Activated CD4-positive, alpha-beta T cell treated with anti-CD3 and anti-CD28 coated beads, Interleukin-10, Interleukin-2, amounts not matched to agents 100 ng/mL and 50 ng/mL, durations not matched to agents 16 hours and 8 hours (primary cell): ENCODE results near the gene CELA3B.
A peak's percentile ranks its signal among the peaks of the same experiment; 100 is the strongest.
"Not testable (repeated sequence)": the region's sequence is repeated elsewhere in the genome, so short reads cannot be mapped to it uniquely, and the experiment has no call there.

ENCODE experiments used
- DNase-seq: peaks from one replicate; pipeline ENCODE4 v3.0.0-alpha.2; 2020

Gene CELA3B

DNA sequence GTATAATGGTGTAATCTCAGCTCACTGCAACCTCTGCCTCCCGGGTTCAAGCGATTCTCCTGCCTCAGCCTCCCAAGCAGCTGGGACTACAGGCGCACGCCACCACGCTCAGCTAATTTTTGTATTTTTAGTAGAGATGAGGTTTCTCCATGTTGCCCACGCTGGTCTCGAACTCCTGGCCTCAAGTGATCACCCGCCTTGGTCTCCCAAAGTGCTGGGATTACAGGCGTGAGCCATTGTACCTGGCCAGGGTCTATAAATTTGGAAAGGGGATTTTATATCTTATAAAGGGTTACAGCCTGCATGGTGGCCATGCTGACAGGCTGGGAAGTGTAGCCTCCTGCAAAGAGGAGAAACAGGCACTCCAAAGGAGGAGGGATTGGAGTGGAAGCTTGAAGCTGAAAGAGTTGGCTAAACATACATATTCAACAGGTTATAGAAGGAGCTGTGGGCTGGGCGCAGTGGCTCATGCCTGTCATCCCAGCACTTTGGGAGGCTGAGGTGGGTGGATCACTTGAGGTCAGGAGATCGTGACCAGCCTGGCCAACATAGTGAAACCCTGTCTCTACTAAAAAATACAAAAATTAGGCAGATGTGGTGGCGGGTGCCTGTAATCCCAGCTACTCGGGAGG is 37.9 kb downstream of the CELA3B start:
- not testable (repeated sequence) for DNase-seq

DNA sequence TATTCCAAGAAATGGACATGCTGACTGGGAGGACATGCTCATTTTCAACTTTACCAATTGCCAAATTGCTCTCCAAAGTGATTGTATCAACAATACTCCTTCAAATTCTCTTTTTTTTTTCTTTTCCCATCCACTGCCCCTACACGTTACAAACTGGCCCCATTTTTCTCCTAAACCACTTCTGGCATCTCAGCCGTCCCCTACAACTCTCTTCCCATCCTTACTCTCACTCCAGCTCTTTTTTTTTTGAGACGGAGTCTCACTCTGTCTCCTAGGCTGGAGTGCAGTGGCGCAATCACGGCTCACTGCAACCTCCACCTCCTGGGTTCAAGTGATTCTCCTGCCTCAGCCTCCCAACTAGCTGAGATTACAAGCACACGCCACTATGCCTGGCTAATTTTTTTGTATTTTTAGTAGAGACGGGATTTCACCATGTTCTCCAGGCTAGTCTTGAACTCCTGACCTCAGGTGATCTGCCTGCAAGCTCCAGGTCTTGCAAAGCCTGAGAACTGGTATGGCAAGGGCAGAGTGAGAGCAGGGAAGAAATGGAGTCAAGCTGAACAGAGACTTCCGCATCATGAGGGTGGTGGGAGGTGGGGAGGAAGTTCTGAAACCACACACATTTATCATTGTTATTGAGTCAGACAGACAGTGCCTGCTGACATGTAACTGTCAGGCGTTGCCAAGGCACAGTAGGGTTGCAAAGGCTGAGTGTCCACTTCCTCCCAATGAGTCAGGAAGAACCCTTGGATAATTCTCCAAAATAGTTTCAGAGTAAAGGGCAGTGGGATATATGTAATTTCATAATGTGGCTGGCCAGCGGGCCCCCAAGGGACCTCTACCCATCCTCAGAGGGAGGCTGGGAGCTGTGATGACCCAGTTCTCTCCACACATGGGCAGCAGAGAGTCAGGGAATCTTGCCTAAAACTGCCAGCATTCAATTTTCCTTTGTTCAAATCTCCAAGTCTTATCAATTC is 42.0 kb downstream of the CELA3B start:
- peak; percentile 87 for DNase-seq

DNA sequence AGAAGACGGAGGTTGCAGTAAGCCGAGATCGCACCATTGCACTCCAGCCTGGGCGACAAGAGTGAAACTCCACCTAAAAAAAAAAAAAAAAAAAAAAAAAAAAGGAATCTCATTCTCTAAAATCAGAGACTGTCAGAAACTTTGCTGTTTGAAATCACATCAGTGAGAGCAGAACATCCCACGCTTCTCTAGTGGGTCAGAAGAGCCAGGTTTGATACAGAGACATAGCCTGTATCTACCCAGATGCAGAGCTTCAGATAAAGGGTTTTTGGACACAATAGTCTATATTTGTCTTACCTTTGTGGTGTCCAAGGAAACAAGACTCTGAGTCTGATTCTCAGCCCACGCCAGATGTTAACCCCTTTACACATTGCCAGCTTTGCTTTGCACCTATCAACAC is 44.2 kb downstream of the CELA3B start:
- DNase-seq: no peak

DNA sequence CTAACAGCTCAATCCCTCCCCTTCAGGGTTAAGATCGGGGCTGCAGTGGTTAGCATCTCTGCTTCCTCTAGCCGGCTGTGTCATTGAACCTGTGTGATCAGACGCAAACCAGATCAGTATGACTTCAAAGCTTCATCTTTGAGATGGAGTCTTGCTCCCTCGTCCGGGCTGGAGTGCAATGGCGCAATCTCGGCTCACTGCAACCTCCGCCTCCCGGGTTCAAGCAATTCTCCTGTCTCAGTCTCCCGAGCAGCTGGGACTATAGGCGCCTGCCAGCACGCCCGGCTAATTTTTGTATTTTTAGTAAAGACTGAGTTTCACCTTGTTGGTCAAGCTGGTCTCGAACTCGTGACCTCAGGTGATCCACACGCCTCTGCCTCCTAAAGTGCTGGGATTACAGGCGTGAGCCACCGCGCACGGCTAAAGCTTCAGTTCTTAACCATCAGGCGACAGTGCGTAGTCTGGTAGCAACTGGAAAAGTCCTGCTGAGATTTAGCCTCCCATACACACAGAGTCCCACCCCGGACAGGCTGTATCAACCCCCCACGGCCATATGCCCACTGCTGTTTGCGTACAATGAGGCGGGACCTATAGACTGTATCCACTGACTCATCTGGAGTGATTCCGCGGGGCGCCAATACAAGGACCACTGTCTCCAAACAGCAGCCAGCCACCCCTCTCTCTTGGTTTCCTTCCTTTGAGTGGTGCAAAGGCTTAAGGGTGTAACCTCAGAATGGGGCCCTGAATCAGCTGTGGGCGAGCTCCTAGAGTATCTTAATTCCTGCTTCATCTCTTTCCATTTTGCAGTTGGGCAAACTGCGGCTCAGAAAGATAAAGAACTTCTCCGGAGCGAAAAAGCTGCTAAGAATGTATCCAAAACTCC is 47.9 kb downstream of the CELA3B start:
- peak; percentile 82 for DNase-seq

DNA sequence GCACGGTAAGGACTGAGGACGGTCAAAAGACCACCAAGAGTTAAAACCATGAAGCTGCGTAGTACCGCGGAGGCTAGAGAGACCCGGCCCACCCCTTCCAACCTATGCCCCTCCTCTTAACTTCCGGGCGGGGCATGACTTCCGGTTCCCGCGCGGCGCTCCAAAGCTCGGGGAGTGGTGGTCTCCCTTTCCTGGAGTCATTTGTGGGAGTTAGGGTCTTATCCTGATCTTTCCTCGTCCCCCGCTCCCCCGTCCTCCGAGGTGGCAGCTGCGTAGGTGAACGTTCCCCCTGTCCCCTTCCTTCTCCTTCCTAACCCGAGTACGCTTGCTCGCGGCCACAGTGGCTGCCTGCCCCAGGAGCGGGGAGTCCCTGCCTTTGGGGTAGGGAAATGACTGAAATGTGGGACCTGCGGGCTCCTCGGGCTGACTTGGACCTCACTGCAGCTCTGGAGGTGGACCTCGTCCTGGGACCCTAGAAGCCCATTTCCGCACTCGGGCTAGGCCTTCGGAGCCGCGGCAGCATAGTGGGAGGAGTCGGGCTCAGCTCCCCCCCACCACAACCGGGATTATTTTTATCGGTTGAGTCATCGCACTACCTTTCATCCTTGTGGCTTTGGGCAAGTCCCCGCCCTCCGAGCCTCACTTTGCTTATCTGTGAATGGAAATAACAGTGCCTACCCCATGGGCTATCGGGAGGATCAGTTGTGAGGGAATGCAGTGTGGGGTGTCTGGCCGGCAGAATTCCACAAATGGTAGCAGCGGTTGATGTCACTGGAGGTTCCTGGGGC is 48.7 kb downstream of the CELA3B start:
- peak; percentile 95 for DNase-seq

DNA sequence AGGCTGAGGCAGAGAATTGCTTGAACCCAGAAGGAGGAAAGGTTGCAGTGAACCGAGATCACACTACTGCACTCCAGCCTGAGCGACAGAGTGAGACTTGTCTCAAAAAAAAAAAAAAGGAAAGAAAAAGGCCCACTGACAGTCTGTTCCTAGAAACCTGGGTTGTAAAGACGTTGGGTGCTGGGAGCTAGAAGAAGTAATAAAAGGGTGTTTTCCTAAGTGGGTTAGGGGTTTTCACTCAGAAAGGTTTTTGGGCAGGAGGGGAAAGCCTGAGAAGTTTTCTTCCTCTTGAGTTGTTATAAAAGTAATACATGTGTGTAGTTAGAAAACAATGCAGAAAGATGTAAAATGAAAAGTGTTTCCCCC is 50.1 kb downstream of the CELA3B start:
- peak; percentile 17 for DNase-seq

DNA sequence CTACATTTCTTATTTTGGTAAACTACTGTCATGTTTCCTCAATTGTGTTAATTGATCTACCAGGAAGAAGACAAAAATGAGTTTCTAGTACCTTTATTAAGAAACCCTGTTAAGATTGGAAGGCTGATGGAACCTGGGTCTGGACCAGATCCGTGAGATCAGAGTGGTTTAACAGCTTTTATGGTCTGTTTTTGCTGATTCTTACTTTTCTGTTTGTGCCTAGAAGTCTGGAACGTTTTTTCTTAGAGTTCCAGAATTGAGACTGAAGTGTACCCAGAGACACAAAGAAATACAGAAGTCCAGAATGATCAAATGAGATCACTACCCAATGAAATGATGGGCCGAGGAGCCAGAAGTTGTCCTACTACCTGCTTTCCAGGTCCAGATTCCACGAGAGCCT is 53.2 kb downstream of the CELA3B start:
- no peak for DNase-seq

DNA sequence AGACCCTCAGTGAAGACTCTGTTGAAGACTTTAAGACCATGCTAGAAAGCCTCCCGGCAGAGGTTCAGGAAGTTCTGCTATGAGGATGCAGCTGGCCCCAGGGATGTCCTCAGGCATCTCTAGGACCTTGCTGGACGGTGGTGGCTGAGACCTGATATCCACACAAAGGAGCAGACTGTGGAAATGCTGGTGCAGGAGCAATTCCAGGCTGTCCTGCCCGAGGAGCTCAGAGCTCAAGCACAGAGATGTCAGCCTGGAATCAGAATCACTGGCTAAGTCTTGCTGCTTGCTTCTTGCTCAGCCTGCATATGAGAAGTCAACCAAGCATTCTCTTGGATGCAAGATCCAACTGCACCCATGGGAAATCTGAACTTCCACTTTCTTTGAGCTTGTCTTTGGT is 53.7 kb downstream of the CELA3B start:
- DNase-seq: no peak

DNA sequence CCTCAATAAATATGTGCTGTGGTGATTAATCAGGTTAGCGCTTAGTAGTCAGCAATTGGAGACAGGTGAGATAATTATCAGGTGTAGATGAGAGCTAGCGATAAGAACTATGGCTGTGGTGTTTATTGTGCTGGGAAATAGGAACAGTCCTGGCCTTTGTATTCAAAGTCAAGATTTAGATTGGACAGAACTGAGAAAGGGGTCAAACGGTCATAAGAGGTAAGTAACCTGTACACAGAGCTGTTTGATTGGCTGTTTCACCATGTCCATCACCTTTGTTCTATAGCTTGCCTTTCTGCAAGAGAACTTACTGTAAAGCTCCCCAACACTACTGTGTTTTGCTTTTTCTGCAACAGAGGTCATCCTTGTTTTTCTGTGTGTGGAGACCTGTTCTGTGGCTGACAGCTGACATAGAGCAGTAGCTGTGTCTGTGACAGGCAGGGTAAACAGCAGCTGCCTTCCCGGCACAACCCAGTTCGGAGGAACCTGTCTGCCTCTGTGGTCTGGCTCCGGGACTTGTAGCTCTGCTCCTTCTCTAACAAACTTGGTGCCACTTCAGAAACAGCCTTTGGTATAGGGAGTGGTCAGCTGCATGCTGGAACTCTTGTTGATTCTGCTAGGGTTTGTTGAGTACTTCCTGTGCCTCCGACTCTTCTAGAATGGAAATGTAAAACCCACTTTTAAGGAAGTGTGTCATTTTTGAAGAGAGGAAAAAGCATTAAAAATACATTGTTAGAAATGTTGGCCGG is 54.6 kb downstream of the CELA3B start:
- peak; percentile 39 for DNase-seq

DNA sequence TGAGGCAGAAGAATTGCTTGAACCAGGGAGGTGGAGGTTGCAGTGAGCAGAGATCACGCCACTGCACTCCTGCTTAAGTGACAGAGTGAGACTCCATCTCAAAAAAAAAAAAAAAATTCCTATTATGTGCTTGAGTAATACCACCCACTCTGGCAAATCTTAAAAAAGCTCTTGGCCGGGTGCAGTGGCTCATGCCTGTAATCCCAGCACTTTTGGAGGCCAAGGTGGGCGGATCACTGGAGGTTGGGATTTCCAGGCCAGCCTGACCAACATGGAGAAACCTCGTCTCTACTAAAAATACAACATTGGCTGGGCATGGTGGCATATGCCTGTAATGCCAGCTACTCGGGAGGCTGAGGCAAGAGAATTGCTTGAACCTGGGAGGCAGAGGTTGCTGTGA is 58.0 kb downstream of the CELA3B start:
- not testable (repeated sequence) for DNase-seq

DNA sequence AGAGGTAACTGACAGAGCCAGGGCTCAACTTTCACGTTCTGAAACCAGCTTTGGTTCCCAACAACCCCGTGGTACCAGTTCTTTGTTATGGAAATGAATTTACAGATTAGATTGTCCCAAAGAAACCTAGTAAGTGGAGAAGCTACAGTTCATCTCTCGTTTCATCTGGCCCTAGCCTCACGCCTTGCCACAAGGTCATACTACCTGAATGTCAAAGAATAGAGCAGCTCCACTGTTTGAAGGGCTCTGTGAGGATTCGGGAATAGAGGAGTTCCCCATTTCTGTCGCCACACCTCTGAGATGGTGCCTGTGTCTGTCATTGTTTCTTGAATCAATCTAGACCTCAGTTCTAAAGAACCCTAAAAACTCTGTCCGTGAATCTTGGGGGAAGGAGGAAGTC is 60.7 kb downstream of the CELA3B start:
- DNase-seq: no peak

DNA sequence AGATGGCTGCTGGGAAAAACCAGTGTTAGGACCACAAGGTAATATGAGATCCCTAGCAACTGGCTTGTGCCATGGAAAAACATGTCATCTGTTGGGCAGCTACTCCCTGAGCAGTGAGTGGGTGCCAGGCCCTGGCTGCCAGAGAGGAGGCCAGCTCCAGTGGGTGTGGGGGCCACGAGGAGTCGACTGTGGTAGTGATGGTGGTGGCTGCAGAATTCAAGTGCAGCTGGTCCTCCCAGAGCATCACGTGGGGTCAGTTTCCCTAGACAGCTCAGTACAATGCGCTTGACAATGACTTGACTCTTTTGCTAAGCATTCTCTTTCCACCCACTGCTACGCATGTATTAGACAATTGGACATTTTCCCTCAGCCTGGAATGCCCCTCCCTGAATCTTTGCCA is 61.2 kb downstream of the CELA3B start:
- DNase-seq: no peak
